Liver (tissue), 9 donors: Measurements from ENCODE around the gene FAM216B. TPM values are rescaled to one million over a fixed set of nuclear protein-coding genes. Genes with fewer than 3 reads are reported as not detected.

Experiments
- DNase-seq: peaks from one replicate; pipeline ENCODE4 v3.0.0-alpha.2; 2017; ENCODE audit warnings: low spot score
- H3K27ac ChIP-seq, 2 donors: one replicate each; pipeline ENCODE4 v1.7.0; 2013; ENCODE audit warnings: inconsistent platforms in 2 of 2, low read length in 2 of 2, control low read depth in 1 of 2, low read depth in 1 of 2, mild to moderate bottlenecking in 1 of 2
- H3K27me3 ChIP-seq, 4 donors: one replicate each; pipeline versions ENCODE4 v1.6.1 to v1.7.0; 2013; ENCODE audit warnings: low read length in 3 of 4, inconsistent platforms in 1 of 4, mild to moderate bottlenecking in 1 of 4, moderate library complexity in 1 of 4; ENCODE audit not compliant: control insufficient read depth in 4 of 4, insufficient read depth in 4 of 4
- H3K36me3 ChIP-seq, 4 donors: one replicate each; pipeline versions ENCODE4 v1.6.1 to v1.7.0; 2013; ENCODE audit warnings: low read length in 3 of 4, mild to moderate bottlenecking in 3 of 4, low read depth in 1 of 4, moderate library complexity in 1 of 4; ENCODE audit not compliant: control insufficient read depth in 4 of 4, insufficient read depth in 3 of 4
- H3K4me1 ChIP-seq, 4 donors: one replicate each; pipeline versions ENCODE4 v1.6.1 to v1.7.0; 2013; ENCODE audit warnings: low read length in 3 of 4, mild to moderate bottlenecking in 3 of 4, moderate library complexity in 1 of 4; ENCODE audit not compliant: control insufficient read depth in 4 of 4, insufficient read depth in 4 of 4
- H3K4me3 ChIP-seq, 3 donors: one replicate each; pipeline versions ENCODE4 v1.6.1 to v1.7.0; 2013; ENCODE audit warnings: low read length in 3 of 3, control low read depth in 1 of 3, low read depth in 1 of 3, mild to moderate bottlenecking in 1 of 3
- H3K9ac ChIP-seq, 2 donors: one replicate each; pipeline ENCODE4 v1.7.0; 2013; ENCODE audit warnings: low read length in 2 of 2, mild to moderate bottlenecking in 2 of 2, moderate library complexity in 2 of 2, control low read depth in 1 of 2, low read depth in 1 of 2
- H3K9me3 ChIP-seq, 4 donors: one replicate each; pipeline versions ENCODE4 v1.6.1 to v1.7.0; 2013; ENCODE audit warnings: low read length in 3 of 4; ENCODE audit not compliant: control insufficient read depth in 4 of 4
- ATF3 ChIP-seq: IDR thresholded peaks from 2 replicates; pipeline ENCODE4 v1.6.1; 2016; ENCODE audit warnings: antibody characterized with exemption
- EGR1 ChIP-seq, 2 donors: IDR thresholded peaks; 2 replicates each; pipeline ENCODE4 v1.6.1; 2016 to 2018; ENCODE audit warnings: antibody characterized with exemption in 2 of 2, low read depth in 2 of 2
- FOXA1 ChIP-seq: IDR thresholded peaks from 2 replicates; pipeline ENCODE4 v1.6.1; 2016; ENCODE audit warnings: antibody characterized with exemption
- FOXA2 ChIP-seq: IDR thresholded peaks from 2 replicates; pipeline ENCODE4 v1.6.1; 2016; ENCODE audit warnings: antibody characterized with exemption
- GABPA ChIP-seq, 2 donors: IDR thresholded peaks in 1 of 2; conservative IDR thresholded peaks in 1 of 2; 2 replicates each; pipeline ENCODE4 v1.6.1; 2016; ENCODE audit warnings: antibody characterized with exemption in 2 of 2, mild to moderate bottlenecking in 1 of 2, moderate library complexity in 1 of 2
- HNF4A ChIP-seq, 2 donors: conservative IDR thresholded peaks; 2 replicates each; pipeline ENCODE4 v1.6.1; 2016; ENCODE audit warnings: antibody characterized with exemption in 2 of 2, mild to moderate bottlenecking in 2 of 2
- JUND ChIP-seq, 2 donors: IDR thresholded peaks; 2 replicates each; pipeline ENCODE4 v1.6.1; 2016; ENCODE audit warnings: antibody characterized with exemption in 2 of 2
- MAX ChIP-seq: IDR thresholded peaks from 2 replicates; pipeline ENCODE4 v1.6.1; 2016; ENCODE audit warnings: antibody characterized with exemption
- NR2F2 ChIP-seq: IDR thresholded peaks from 2 replicates; pipeline ENCODE4 v1.6.1; 2016; ENCODE audit warnings: antibody characterized with exemption
- RAD21 ChIP-seq, 2 donors: IDR thresholded peaks; 2 replicates each; pipeline ENCODE4 v1.6.1; 2016; ENCODE audit warnings: antibody characterized with exemption in 2 of 2, mild to moderate bottlenecking in 2 of 2
- RXRA ChIP-seq, 2 donors: IDR thresholded peaks; 2 replicates each; pipeline ENCODE4 v1.6.1; 2017 to 2018; ENCODE audit warnings: antibody characterized with exemption in 2 of 2, mild to moderate bottlenecking in 1 of 2
- SP1 ChIP-seq: IDR thresholded peaks from 2 replicates; pipeline ENCODE4 v1.6.1; 2018; ENCODE audit warnings: antibody characterized with exemption, mild to moderate bottlenecking
- TAF1 ChIP-seq: conservative IDR thresholded peaks from 2 replicates; pipeline ENCODE4 v1.6.1; 2016; ENCODE audit warnings: antibody characterized with exemption, mild to moderate bottlenecking
- YY1 ChIP-seq: IDR thresholded peaks from 2 replicates; pipeline ENCODE4 v1.6.1; 2016; ENCODE audit warnings: antibody characterized with exemption, mild to moderate bottlenecking
- ZBTB33 ChIP-seq: IDR thresholded peaks from 2 replicates; pipeline ENCODE4 v1.6.1; 2016; ENCODE audit warnings: antibody characterized with exemption
- WGBS: extraction: QIAGEN DNeasy Blood & Tissue Kit; methylation state at CpG from one replicate; pipeline ENCODE4 v1.1.7; 2013; 5-methylcytosine and 5-hydroxymethylcytosine counted together
- polyA plus RNA-seq, 2 donors: library from polyadenylated mRNA; stranded (reverse) in 1 of 2; unstranded in 1 of 2; fragments of 200-250 nt in 1 of 2; fragments of >200 nt in 1 of 2; fragmentation: Nextera tagmentation in 1 of 2; extraction: Ambion mirVana in 1 of 2; gene quantifications; one replicate each; pipeline versions ENCODE4 v1.2.1 to v1.2.3, GENCODE V29; 2013 to 2015
- total RNA-seq, 2 donors: library from RNA; depleted of rRNA; stranded (reverse); fragments of >200 nt; gene quantifications; one replicate each; pipeline ENCODE4 v1.2.3, GENCODE V29; 2014
- donor health status: healthy.
- donor health status: healthy.
- donor health status: healthy.
- donor health status: healthy.
- donor health status: healthy.

FAM216B gene
- total and polyA plus RNA-seq, 4 donors: not detected

DNA sequence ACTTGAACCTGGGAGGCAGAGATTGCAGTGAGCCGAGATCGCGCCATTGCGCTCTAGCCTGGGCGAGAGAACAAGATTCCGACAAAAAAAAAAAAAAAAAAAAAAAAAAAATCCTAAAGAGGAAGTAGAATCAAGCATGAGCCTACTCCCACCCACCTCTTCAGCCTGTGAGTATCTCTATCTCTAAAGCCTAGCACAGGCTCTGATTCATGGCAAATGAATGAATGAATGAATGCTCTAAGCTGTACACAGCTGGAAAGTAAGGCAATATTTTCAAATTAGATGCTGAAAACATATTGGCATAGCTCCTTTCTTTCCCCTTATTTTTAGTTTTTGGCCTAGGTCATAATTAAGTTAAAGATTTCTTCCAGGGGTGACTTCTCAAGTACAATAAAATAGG is 35.7 kb upstream of the FAM216B start:
- H3K4me1 ChIP-seq: no peaks in the 10 kb centered on the region
- no peak overlapping the region for H3K4me3 ChIP-seq
- no peaks in the 10 kb centered on the region for H3K9me3 ChIP-seq
- no peaks in the 10 kb centered on the region for H3K36me3 ChIP-seq
- 94% methylated on average over 6 of the region's 6 CpGs for WGBS
- DNase-seq: no peak
- no peak overlapping the region for H3K27ac ChIP-seq
- TF ChIP-seq YY1 (no peak), FOXA2 (no peak), MAX (no peak), ZBTB33 (no peak), TAF1 (no peak), EGR1 (IDR thresholded peaks at IDR 0.05; ENCODE audit: low read depth in 2 of 2) (no peak), JUND (IDR thresholded peaks at IDR 0.05) (no peak), RAD21 (IDR thresholded peaks at IDR 0.05) (no peak), FOXA1 (no peak), ATF3 (no peak), NR2F2 (no peak)
- no peak overlapping the region for H3K9ac ChIP-seq
- peaks cover 0 to 2% (median 0%) of the 10 kb centered on the region in 4 donors for H3K27me3 ChIP-seq

GRCh38 chr13:42746866-42747265 is 34.5 kb upstream of the FAM216B start:
- no peak for DNase-seq
- H3K27me3 ChIP-seq: peaks cover 0 to 2% (median 0%) of the 10 kb centered on the region in 4 donors
- H3K4me1 ChIP-seq: no peaks in the 10 kb centered on the region
- no peak overlapping the region for H3K4me3 ChIP-seq
- no peaks in the 10 kb centered on the region for H3K9me3 ChIP-seq
- no peaks in the 10 kb centered on the region for H3K36me3 ChIP-seq
- no peak overlapping the region for H3K27ac ChIP-seq
- no peak for TF ChIP-seq JUND (IDR thresholded peaks at IDR 0.05)
- TF ChIP-seq NR2F2: no peak
- no peak for TF ChIP-seq MAX
- TF ChIP-seq TAF1: no peak
- TF ChIP-seq RAD21 (IDR thresholded peaks at IDR 0.05): no peak
- TF ChIP-seq SP1: no peak
- no peak for TF ChIP-seq GABPA (IDR thresholded peaks at IDR 0.05 in 1 of 2, conservative IDR thresholded peaks at IDR 0.05 in 1 of 2)
- no peak for TF ChIP-seq ZBTB33
- no peak for TF ChIP-seq ATF3
- no peak for TF ChIP-seq HNF4A (conservative IDR thresholded peaks at IDR 0.05)
- TF ChIP-seq RXRA (IDR thresholded peaks at IDR 0.05): no peak
- WGBS: 74% methylated on average over 2 of the region's 2 CpGs
- no peak overlapping the region for H3K9ac ChIP-seq
